Neural crest cell (in vitro differentiated cells): ENCODE measurements around the gene NDST1. TPM values are rescaled to one million over a fixed set of nuclear protein-coding genes. Genes with fewer than 3 reads are reported as not detected.

Source experiments
- DNase-seq: peaks from one replicate; pipeline ENCODE4 v3.0.0; 2021; ENCODE audit warnings: low read depth, mixed read lengths, low spot score
- H3K27ac Mint-ChIP-seq: one replicate; pipeline ENCODE4 v1.8.0; 2021; ENCODE audit warnings: mild to moderate bottlenecking, mixed read lengths; ENCODE audit not compliant: unreplicated experiment
- H3K27me3 Mint-ChIP-seq: 2 replicates; pipeline ENCODE4 v1.8.0; 2021; ENCODE audit warnings: low read depth, mild to moderate bottlenecking, mixed read lengths
- H3K36me3 Mint-ChIP-seq: 2 replicates; pipeline ENCODE4 v1.8.0; 2021; ENCODE audit warnings: low read depth, mild to moderate bottlenecking, mixed read lengths
- H3K4me1 Mint-ChIP-seq: 2 replicates; pipeline ENCODE4 v1.8.0; 2021; ENCODE audit warnings: mixed read lengths
- H3K4me3 Mint-ChIP-seq: one replicate; pipeline ENCODE4 v1.8.0; 2021; ENCODE audit warnings: mild to moderate bottlenecking, mixed read lengths
- H3K9me3 Mint-ChIP-seq: 2 replicates; pipeline ENCODE4 v1.8.0; 2021; ENCODE audit warnings: mixed read lengths
- total RNA-seq: library from RNA; stranded (reverse); gene quantifications from 2 replicates; pipeline ENCODE4 v1.2.1, GENCODE V29; 2021
- TF ChIP-seq, protein P1 (sequence below): fragments of 200-600 bp; sonication (generic); conservative IDR thresholded peaks from 2 replicates; pipeline ENCODE4 v1.5.0; 2021; ENCODE audit warnings: antibody characterized with exemption, mild to moderate bottlenecking

NDST1 gene
- total RNA-seq, 1 donor from 2014 or later, result 112 TPM

DNA sequence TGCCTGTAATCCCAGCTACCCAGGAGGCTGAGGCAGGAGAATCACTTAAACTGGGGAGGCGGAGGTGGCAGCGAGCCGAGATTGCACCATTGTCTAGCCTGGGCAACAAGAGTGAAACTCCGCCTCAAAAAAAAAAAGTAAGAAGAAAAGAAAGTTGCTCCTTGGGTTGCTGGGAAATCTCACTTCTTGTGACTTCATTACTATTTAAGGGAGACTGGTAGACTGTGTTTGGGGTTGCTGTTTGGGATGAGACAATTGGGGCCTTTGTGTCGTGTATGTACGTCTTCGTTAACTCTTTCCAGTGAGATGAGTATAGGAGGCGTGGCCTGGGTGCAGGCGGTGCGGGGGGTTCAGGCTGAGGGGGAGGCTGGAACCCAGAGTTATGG, 11.6 kb downstream of the NDST1 start:
- Mint-ChIP-seq H3K27me3 (no peaks in the 10 kb centered on the region), H3K27ac (peak overlapping the region; percentile 93), H3K4me3 (no peak overlapping the region), H3K4me1 (peaks cover 53% of the 10 kb centered on the region), H3K36me3 (peaks cover 3% of the 10 kb centered on the region), H3K9me3 (no peaks in the 10 kb centered on the region)
- no peak for DNase-seq
- TF ChIP-seq, protein P1, sequence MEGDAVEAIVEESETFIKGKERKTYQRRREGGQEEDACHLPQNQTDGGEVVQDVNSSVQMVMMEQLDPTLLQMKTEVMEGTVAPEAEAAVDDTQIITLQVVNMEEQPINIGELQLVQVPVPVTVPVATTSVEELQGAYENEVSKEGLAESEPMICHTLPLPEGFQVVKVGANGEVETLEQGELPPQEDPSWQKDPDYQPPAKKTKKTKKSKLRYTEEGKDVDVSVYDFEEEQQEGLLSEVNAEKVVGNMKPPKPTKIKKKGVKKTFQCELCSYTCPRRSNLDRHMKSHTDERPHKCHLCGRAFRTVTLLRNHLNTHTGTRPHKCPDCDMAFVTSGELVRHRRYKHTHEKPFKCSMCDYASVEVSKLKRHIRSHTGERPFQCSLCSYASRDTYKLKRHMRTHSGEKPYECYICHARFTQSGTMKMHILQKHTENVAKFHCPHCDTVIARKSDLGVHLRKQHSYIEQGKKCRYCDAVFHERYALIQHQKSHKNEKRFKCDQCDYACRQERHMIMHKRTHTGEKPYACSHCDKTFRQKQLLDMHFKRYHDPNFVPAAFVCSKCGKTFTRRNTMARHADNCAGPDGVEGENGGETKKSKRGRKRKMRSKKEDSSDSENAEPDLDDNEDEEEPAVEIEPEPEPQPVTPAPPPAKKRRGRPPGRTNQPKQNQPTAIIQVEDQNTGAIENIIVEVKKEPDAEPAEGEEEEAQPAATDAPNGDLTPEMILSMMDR, result no peak

DNA sequence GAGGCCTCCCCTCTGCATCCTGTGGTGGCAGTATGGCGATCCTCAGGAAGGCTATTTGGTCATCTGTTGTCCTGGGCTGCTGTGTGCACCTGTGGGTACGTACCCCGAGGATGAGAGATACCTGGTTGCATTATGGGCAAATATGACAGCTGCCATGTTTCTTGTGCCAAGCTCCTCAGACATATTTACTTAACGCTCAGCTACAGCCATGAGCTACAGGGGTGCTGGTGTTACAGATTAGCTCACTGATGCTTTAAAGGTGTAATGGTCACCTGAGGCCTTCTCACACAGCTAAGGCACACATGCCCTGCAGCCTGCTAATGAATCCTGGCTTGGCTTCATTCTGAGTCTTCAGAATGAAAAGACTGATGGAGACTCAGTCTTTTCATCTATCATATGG, 12.0 kb downstream of the NDST1 start:
- H3K4me3 Mint-ChIP-seq, result no peak overlapping the region
- TF ChIP-seq, protein P1, result no peak
- no peaks in the 10 kb centered on the region for H3K27me3 Mint-ChIP-seq
- H3K4me1 Mint-ChIP-seq, result peaks cover 49% of the 10 kb centered on the region
- peaks cover 3% of the 10 kb centered on the region for H3K36me3 Mint-ChIP-seq
- H3K9me3 Mint-ChIP-seq, result no peaks in the 10 kb centered on the region
- peak overlapping the region; percentile 93 for H3K27ac Mint-ChIP-seq
- no peak for DNase-seq

DNA sequence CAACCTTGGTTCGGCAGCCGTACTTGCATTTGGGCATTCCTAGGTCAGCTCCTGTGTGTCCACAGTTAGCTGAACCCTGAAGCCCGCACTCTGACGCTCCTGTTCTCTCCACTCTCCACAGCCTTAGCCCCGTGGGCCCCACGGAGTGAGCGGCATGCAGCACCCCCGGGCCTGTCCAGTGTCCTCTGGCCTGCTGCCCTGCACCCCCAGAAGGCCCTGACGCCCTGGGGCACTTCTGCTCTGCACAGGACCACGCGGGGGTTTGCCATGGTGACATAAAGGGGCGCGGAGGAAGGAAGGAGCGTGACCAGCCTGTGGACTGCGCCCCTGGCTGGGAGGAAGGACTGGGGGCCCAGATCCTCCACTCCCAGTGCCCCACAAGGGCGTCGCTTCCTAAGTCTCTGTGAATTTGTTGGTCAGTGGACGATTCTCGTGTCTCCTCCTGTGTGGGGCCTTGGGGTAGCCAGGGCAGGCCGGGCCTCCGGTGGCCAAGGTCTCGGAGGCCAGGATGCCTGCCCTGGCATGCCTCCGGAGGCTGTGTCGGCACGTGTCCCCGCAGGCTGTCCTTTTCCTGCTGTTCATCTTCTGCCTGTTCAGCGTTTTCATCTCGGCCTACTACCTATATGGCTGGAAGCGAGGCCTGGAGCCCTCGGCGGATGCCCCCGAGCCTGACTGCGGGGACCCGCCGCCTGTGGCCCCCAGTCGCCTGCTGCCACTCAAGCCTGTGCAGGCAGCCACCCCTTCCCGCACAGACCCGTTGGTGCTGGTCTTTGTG, 13.0 kb downstream of the NDST1 start:
- Mint-ChIP-seq H3K4me3 (no peak overlapping the region), H3K36me3 (peaks cover 3% of the 10 kb centered on the region), H3K4me1 (peaks cover 56% of the 10 kb centered on the region), H3K27me3 (no peaks in the 10 kb centered on the region), H3K9me3 (no peaks in the 10 kb centered on the region), H3K27ac (no peak overlapping the region)
- TF ChIP-seq, protein P1, result no peak
- no peak for DNase-seq

DNA sequence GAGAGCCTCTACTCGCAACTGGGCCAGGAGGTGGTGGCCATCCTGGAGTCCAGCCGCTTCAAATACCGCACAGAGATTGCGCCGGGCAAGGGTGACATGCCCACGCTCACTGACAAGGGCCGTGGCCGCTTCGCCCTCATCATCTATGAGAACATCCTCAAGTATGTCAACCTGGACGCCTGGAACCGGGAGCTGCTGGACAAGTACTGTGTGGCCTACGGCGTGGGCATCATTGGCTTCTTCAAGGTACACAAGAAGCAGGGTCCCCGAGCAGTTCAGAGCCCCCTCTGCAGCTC, 13.5 kb downstream of the NDST1 start:
- TF ChIP-seq, protein P1, result no peak
- Mint-ChIP-seq H3K36me3 (peaks cover 3% of the 10 kb centered on the region), H3K27me3 (no peaks in the 10 kb centered on the region), H3K27ac (no peak overlapping the region), H3K9me3 (no peaks in the 10 kb centered on the region), H3K4me1 (peaks cover 62% of the 10 kb centered on the region), H3K4me3 (no peak overlapping the region)
- DNase-seq, result no peak

DNA sequence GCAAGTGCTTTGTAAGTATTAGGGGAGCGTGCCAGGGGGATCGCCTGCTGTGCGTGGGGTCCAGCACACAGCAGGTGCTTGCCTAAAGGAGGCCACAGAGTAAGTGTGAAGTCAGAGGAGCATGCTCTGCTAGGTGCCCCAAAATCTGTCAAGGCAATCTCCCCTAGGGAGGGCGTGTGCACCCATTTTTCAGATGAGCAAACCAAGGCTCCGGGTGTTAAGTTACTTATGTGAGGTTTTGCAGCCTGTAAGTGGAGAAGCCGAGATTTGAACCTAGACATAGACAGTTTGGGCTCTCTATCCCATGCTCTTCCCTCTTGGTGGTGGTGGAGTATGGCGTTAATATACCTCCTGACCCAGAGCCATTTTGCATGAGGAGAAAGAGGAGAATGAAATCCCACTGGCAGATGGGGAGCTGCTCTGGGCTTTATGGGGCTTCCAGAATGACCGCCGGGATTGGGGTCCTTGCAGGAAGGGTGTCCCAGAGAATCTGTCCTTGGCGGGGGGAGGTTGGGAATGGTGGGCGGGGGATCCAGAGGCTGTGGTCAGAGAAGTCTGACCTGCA, 14.1 kb downstream of the NDST1 start:
- TF ChIP-seq, protein P1, result no peak
- Mint-ChIP-seq H3K4me3 (no peak overlapping the region), H3K9me3 (no peaks in the 10 kb centered on the region), H3K36me3 (peaks cover 3% of the 10 kb centered on the region), H3K27me3 (no peaks in the 10 kb centered on the region), H3K27ac (peak overlapping the region; percentile 75), H3K4me1 (peaks cover 63% of the 10 kb centered on the region)
- DNase-seq, result no peak
